HEK293 (cell line): ENCODE measurements around the gene CLSTN1.
A peak's percentile ranks its signal among the peaks of the same experiment; 100 is the strongest.

ENCODE experiments used
- ATF2 ChIP-seq: fragments of 450-650 bp; formaldehyde crosslinking; IDR thresholded peaks from 2 replicates; pipeline ENCODE4 v1.5.1; 2016; ENCODE audit warnings: missing biosample characterization, missing genetic modification characterization, low read depth
- GLI4 ChIP-seq: fragments of 450-650 bp; formaldehyde crosslinking; IDR thresholded peaks from 2 replicates; pipeline ENCODE4 v1.5.1; 2016; ENCODE audit warnings: missing biosample characterization, missing genetic modification characterization
- PRDM10 ChIP-seq: fragments of 450-650 bp; formaldehyde crosslinking; IDR thresholded peaks from 2 replicates; pipeline ENCODE4 v1.5.1; 2016; ENCODE audit warnings: missing biosample characterization, missing genetic modification characterization
- ZBTB21 ChIP-seq: fragments of 450-650 bp; formaldehyde crosslinking; IDR thresholded peaks from 2 replicates; pipeline ENCODE4 v1.5.1; 2017; ENCODE audit warnings: missing biosample characterization, missing genetic modification characterization
- ZNF114 ChIP-seq: fragments of 450-650 bp; formaldehyde crosslinking; IDR thresholded peaks from 2 replicates; pipeline ENCODE4 v1.5.0; 2017; ENCODE audit warnings: missing biosample characterization, missing genetic modification characterization
- ZNF121 ChIP-seq: fragments of 450-650 bp; formaldehyde crosslinking; IDR thresholded peaks from 2 replicates; pipeline ENCODE4 v1.5.1; 2016; ENCODE audit warnings: missing biosample characterization, missing genetic modification characterization
- ZNF366 ChIP-seq: fragments of 450-650 bp; formaldehyde crosslinking; conservative IDR thresholded peaks from 2 replicates; pipeline ENCODE4 v1.5.1; 2016; ENCODE audit warnings: missing biosample characterization, missing genetic modification characterization
- ZNF707 ChIP-seq: fragments of 450-650 bp; formaldehyde crosslinking; IDR thresholded peaks from 2 replicates; pipeline ENCODE4 v1.5.1; 2016; ENCODE audit warnings: missing biosample characterization, missing genetic modification characterization
- ZNF776 ChIP-seq: fragments of 450-650 bp; formaldehyde crosslinking; IDR thresholded peaks from 2 replicates; pipeline ENCODE4 v1.5.0; 2017; ENCODE audit warnings: missing biosample characterization, missing genetic modification characterization, borderline replicate concordance
- ZNF777 ChIP-seq: fragments of 450-650 bp; formaldehyde crosslinking; IDR thresholded peaks from 2 replicates; pipeline ENCODE4 v1.5.1; 2017; ENCODE audit warnings: missing biosample characterization, missing genetic modification characterization, borderline replicate concordance
- TF ChIP-seq, protein P1 (sequence below): fragments of 450-650 bp; formaldehyde crosslinking; IDR thresholded peaks from 2 replicates; pipeline ENCODE4 v1.5.1; 2016; ENCODE audit warnings: missing biosample characterization, missing genetic modification characterization
- TF ChIP-seq, protein P2 (sequence below): fragments of 450-650 bp; formaldehyde crosslinking; optimal IDR thresholded peaks from 2 replicates; pipeline ENCODE3; 2016; ENCODE audit warnings: missing biosample characterization, mild to moderate bottlenecking, missing genetic modification characterization

DNA sequence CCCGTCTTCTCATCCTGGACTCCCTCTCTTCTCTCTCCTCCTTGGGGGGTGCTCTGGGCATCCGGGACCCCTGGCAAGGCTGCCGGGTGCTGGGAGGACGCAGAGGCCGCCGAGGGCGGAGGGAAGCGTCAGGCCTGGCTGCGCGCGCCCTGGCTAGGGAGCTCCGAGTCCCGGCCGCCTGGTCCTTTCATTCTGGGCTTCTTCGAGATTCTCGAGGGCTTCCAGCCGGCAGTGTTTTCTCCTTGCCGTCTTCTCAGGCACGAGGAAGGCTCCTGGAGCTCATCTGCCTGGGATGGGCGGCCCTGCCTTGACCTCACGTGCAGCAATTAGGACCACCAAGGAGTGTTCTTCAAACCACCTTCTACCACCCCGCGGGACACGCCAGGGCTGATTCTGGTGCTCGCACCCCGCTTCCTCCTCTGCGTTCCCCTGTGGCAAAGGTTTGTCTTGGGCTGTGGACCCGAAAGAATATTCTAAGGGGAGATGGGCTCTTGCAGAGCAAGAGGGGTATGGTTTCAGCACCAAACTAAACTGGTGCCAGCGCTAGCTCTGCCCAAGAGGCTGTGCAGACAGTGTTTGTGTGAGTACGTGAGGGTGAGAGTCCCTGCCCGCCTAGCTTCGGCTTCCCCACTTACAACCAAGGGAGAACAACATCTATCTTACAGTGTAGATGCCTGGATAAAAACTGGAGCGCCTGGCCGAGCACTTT lies 135.7 kb downstream of the CLSTN1 start:
- TF ChIP-seq, protein P1, sequence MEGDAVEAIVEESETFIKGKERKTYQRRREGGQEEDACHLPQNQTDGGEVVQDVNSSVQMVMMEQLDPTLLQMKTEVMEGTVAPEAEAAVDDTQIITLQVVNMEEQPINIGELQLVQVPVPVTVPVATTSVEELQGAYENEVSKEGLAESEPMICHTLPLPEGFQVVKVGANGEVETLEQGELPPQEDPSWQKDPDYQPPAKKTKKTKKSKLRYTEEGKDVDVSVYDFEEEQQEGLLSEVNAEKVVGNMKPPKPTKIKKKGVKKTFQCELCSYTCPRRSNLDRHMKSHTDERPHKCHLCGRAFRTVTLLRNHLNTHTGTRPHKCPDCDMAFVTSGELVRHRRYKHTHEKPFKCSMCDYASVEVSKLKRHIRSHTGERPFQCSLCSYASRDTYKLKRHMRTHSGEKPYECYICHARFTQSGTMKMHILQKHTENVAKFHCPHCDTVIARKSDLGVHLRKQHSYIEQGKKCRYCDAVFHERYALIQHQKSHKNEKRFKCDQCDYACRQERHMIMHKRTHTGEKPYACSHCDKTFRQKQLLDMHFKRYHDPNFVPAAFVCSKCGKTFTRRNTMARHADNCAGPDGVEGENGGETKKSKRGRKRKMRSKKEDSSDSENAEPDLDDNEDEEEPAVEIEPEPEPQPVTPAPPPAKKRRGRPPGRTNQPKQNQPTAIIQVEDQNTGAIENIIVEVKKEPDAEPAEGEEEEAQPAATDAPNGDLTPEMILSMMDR (tag by site-specific recombination), result no peak
- no peak for TF ChIP-seq ZNF114 (tag by site-specific recombination)
- no peak for TF ChIP-seq ZNF776
- TF ChIP-seq ZNF707 (tag by site-specific recombination), result no peak
- no peak for TF ChIP-seq ZNF366 (tag by site-specific recombination)
- TF ChIP-seq GLI4 (tag by site-specific recombination), result no peak
- TF ChIP-seq ZNF777 (tag by site-specific recombination), result no peak
- no peak for TF ChIP-seq ATF2 (tag by site-specific recombination)
- TF ChIP-seq, protein P2, sequence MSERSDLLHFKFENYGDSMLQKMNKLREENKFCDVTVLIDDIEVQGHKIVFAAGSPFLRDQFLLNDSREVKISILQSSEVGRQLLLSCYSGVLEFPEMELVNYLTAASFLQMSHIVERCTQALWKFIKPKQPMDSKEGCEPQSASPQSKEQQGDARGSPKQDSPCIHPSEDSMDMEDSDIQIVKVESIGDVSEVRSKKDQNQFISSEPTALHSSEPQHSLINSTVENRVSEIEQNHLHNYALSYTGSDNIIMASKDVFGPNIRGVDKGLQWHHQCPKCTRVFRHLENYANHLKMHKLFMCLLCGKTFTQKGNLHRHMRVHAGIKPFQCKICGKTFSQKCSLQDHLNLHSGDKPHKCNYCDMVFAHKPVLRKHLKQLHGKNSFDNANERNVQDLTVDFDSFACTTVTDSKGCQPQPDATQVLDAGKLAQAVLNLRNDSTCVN, result peak; percentile 60
- TF ChIP-seq PRDM10 (tag by site-specific recombination), result no peak
- TF ChIP-seq ZNF121 (tag by site-specific recombination), result no peak
- TF ChIP-seq ZBTB21 (tag by site-specific recombination), result no peak
